DOHH2 (cell line): ENCODE results near the gene FRMPD4.

Experiments
- CTCF ChIP-seq: fragments of 200-600 bp; sonication (generic); IDR thresholded peaks from one replicate; pipeline ENCODE4 v1.5.1; 2014; ENCODE audit warnings: antibody characterized with exemption, mild to moderate bottlenecking, low read depth, low read length; ENCODE audit not compliant: poor library complexity, severe bottlenecking
- EZH2phosphoT487 ChIP-seq: fragments of 200-600 bp; sonication (generic); IDR thresholded peaks from 2 replicates; pipeline ENCODE4 v1.6.1; 2017; ENCODE audit warnings: borderline replicate concordance, mild to moderate bottlenecking, antibody characterized with exemption, low read length, moderate library complexity, mixed read lengths

DNA sequence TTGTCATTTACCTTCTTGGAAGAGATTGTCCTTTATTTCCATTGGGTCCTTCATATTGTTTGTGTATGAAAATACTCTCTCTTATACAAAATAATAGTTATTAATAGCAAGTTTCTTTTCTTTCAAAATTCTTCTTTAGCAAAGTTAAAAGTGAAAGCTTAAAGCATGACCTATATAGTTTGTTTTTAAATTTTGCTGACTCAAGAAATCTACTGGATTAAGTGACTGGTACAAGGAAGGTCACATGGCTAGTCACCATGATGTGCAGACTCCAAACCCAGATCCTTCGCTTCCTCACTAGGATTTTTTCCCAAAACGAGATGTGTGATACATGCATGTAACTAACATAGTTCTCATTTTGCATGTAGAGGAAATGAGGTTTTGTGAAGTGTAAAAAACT is 322.7 kb downstream of the FRMPD4 start:
- TF ChIP-seq CTCF: no peak
- no peak for TF ChIP-seq EZH2phosphoT487
